Measurements from ENCODE around the gene FILIP1L.

FILIP1L gene

DNA sequence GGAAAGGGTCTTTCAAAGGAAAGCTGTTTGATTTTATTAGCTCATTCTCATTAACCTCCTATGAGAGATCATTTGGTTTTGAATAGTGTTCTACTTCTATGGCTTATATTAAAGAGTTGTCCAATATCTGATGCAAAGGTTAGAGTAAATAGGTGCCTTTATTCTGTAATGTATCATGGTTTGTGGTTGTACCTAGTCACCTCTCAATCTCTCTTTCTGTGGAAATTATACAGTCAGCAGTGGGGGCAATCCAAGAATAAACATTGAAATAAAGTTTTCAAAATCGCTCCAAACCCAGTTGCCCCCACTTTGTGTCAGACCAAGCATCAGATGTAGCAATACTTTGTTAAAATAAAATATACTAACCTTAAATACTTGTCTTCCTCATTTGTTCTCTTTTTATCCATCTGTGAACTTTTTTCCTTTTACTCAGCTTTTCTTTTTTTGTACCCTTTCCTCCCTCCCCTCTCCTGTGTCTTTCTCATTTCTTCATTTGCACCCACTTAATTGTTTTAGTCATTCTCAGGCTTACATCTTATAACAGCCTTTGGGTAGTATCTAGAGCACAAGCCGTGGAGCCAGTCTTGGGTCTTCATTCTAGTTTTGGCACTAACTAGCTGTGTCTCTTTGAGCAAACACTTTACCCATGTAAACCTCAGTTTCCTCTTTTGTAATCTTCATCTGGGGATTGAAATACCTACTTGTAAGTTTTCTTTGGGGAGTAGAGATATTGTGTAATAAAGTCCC lies 279.9 kb downstream of the FILIP1L start:
- TF ChIP-seq FOXP2 (optimal IDR thresholded peaks at IDR 0.05; ENCODE audit: borderline replicate concordance, extremely low read depth, extremely low read length, insufficient read depth) (no peak), POLR2AphosphoS5 (IDR thresholded peaks at IDR 0.05; ENCODE audit: low read depth, low read length) (no peak), SIN3A (IDR thresholded peaks at IDR 0.05; ENCODE audit: borderline replicate concordance, insufficient read depth, low read length) (no peak)
- TF ChIP-seq, protein P1, sequence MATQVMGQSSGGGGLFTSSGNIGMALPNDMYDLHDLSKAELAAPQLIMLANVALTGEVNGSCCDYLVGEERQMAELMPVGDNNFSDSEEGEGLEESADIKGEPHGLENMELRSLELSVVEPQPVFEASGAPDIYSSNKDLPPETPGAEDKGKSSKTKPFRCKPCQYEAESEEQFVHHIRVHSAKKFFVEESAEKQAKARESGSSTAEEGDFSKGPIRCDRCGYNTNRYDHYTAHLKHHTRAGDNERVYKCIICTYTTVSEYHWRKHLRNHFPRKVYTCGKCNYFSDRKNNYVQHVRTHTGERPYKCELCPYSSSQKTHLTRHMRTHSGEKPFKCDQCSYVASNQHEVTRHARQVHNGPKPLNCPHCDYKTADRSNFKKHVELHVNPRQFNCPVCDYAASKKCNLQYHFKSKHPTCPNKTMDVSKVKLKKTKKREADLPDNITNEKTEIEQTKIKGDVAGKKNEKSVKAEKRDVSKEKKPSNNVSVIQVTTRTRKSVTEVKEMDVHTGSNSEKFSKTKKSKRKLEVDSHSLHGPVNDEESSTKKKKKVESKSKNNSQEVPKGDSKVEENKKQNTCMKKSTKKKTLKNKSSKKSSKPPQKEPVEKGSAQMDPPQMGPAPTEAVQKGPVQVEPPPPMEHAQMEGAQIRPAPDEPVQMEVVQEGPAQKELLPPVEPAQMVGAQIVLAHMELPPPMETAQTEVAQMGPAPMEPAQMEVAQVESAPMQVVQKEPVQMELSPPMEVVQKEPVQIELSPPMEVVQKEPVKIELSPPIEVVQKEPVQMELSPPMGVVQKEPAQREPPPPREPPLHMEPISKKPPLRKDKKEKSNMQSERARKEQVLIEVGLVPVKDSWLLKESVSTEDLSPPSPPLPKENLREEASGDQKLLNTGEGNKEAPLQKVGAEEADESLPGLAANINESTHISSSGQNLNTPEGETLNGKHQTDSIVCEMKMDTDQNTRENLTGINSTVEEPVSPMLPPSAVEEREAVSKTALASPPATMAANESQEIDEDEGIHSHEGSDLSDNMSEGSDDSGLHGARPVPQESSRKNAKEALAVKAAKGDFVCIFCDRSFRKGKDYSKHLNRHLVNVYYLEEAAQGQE (IDR thresholded peaks at IDR 0.05; ENCODE audit: insufficient read depth in 1 of 2, low read depth in 2 of 2, low read length in 2 of 2), result no peak

DNA sequence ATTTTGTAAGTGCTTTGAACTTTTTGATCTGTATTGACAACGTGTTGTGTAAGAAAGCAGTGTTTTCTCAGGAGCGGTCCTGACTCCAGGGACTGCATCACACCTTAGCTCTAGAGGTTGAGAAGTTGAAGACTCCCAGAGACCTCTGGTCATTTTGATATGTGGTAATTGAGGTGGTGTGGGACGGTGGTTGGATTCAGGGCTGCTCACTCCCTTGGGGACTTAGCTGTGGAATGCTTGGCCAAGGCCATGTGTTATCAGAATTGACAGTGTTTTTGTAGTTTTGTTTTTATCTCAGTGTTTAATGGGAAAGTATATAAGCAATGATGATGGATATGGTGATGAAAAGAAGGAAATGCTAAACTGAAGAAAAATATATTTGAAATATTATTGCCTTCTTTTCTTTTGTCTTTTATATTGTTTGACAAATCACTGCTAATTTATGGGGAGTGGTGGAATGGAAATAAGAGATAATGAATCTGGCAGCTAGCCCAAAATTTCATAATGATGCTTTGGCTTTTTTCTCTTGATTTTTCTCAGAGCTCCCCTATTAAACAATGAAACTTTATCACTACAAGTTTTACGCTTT lies 280.6 kb downstream of the FILIP1L start:
- no peak for TF ChIP-seq SIN3A (IDR thresholded peaks at IDR 0.05; ENCODE audit: borderline replicate concordance, insufficient read depth, low read length)
- no peak for TF ChIP-seq TAF1 (IDR thresholded peaks at IDR 0.05; ENCODE audit: borderline replicate concordance, insufficient read depth, low read length)
- no peak for TF ChIP-seq POLR2AphosphoS5 (IDR thresholded peaks at IDR 0.05; ENCODE audit: low read depth, low read length)
- TF ChIP-seq, protein P1 (IDR thresholded peaks at IDR 0.05; ENCODE audit: insufficient read depth in 1 of 2, low read depth in 2 of 2, low read length in 2 of 2), result no peak
- TF ChIP-seq FOXP2 (optimal IDR thresholded peaks at IDR 0.05; ENCODE audit: borderline replicate concordance, extremely low read depth, extremely low read length, insufficient read depth), result no peak

DNA sequence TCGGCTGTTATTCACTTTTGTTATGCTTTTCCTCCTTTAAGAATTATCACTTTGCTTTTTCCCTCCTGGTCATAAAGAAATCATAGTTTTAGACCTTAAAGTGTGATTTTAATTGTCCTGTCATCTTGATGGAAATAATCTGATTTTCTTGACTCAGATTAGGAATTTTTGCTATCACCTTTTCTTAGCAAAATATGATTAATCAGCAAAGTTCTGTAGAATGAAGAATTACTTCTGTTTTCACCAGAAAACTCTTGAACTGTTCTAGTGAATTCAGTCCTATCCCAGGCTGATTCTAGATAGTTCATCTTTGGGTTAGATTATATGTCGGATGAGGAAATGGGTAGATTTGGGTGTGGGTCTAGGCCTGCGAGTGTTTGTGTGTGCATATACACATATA lies 284.5 kb downstream of the FILIP1L start:
- TF ChIP-seq POLR2AphosphoS5 (IDR thresholded peaks at IDR 0.05; ENCODE audit: low read depth, low read length), result no peak
- TF ChIP-seq TAF1 (IDR thresholded peaks at IDR 0.05; ENCODE audit: borderline replicate concordance, insufficient read depth, low read length), result no peak
- no peak for TF ChIP-seq FOXP2 (optimal IDR thresholded peaks at IDR 0.05; ENCODE audit: borderline replicate concordance, extremely low read depth, extremely low read length, insufficient read depth)
- no peak for TF ChIP-seq SIN3A (IDR thresholded peaks at IDR 0.05; ENCODE audit: borderline replicate concordance, insufficient read depth, low read length)
- TF ChIP-seq, protein P1 (IDR thresholded peaks at IDR 0.05; ENCODE audit: insufficient read depth in 1 of 2, low read depth in 2 of 2, low read length in 2 of 2), result no peak

DNA sequence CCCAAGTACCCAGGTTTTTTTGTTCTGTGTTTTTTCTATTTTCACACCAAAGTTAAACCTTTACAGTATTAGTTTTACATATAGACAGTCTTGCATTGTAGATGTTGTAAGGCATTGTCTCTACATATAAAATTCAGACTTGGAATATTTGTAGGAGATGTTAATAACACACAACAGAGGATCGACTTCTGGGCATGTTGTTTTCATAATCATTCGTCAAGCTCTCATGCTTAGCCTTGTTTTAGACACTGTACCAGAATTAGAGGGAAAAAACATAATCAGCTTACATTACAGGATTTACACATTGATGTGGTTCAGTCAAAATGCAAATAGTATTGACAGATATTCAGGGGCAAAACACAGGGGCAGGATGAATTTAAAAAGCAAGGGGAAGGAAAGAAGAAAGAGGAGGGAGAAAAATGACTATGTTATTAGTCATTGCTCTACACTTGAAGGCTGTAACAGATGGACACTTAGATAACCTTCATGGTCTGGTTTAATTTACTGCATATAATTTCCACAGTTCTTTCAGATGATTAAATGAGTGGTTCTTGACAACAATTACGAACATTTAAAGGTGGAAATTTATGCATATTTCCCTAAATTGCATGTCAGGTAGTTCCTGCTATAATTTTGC lies 289.2 kb downstream of the FILIP1L start:
- no peak for TF ChIP-seq SIN3A (IDR thresholded peaks at IDR 0.05; ENCODE audit: borderline replicate concordance, insufficient read depth, low read length)
- no peak for TF ChIP-seq TAF1 (IDR thresholded peaks at IDR 0.05; ENCODE audit: borderline replicate concordance, insufficient read depth, low read length)
- TF ChIP-seq POLR2AphosphoS5 (IDR thresholded peaks at IDR 0.05; ENCODE audit: low read depth, low read length), result no peak
- TF ChIP-seq, protein P1 (IDR thresholded peaks at IDR 0.05; ENCODE audit: insufficient read depth in 1 of 2, low read depth in 2 of 2, low read length in 2 of 2), result no peak
- TF ChIP-seq FOXP2 (optimal IDR thresholded peaks at IDR 0.05; ENCODE audit: borderline replicate concordance, extremely low read depth, extremely low read length, insufficient read depth), result no peak
